GM23338 (cell line): ENCODE results near the gene CRLF3. TPM values are rescaled to one million over a fixed set of nuclear protein-coding genes. Genes with fewer than 3 reads are reported as not detected.

Experiments used
- ATAC-seq: fragments of 200-7000 bp; cut with Tn5 transposase; 3 replicates; pipeline ENCODE4 v1.9.1; 2020
- DNase-seq: peaks from one replicate; pipeline ENCODE4 v3.0.0-alpha.2; 2015; ENCODE audit warnings: low spot score
- H2AFZ ChIP-seq: fragments of 200-600 bp; sonication (generic); 2 replicates; pipeline ENCODE4 v1.8.0; 2016; ENCODE audit warnings: antibody characterized with exemption, mild to moderate bottlenecking, moderate library complexity
- H3F3A ChIP-seq: fragments of 200-600 bp; sonication (generic); replicated peaks from 2 replicates; pipeline ENCODE4 v1.8.0; 2017; ENCODE audit warnings: antibody characterized with exemption, mixed run types, low read depth
- H3K27ac ChIP-seq: fragments of 200-600 bp; sonication (generic); 2 replicates; pipeline ENCODE4 v1.6.1; 2016; ENCODE audit warnings: low read depth
- H3K27me3 ChIP-seq: fragments of 200-600 bp; sonication (generic); 2 replicates; pipeline ENCODE4 v1.8.0; 2016; ENCODE audit warnings: mild to moderate bottlenecking, mixed run types, moderate library complexity; ENCODE audit not compliant: insufficient read depth
- H3K36me3 ChIP-seq: fragments of 200-600 bp; sonication (generic); 2 replicates; pipeline ENCODE4 v1.8.0; 2016; ENCODE audit warnings: mild to moderate bottlenecking; ENCODE audit not compliant: insufficient read depth
- H3K4me1 ChIP-seq: fragments of 200-600 bp; sonication (generic); 2 replicates; pipeline ENCODE4 v1.8.0; 2016; ENCODE audit warnings: mild to moderate bottlenecking, moderate library complexity; ENCODE audit not compliant: insufficient read depth
- H3K4me2 ChIP-seq: fragments of 200-600 bp; sonication (generic); 2 replicates; pipeline ENCODE4 v1.7.1; 2017; ENCODE audit warnings: mixed run types
- H3K4me3 ChIP-seq: fragments of 200-600 bp; sonication (generic); 2 replicates; pipeline ENCODE4 v1.6.1; 2016; ENCODE audit warnings: mixed run types
- H3K79me2 ChIP-seq: fragments of 200-600 bp; sonication (generic); replicated peaks from 2 replicates; pipeline ENCODE4 v1.8.0; 2017; ENCODE audit warnings: mild to moderate bottlenecking; ENCODE audit not compliant: insufficient read depth
- H3K9me2 ChIP-seq: fragments of 200-600 bp; sonication (generic); 2 replicates; pipeline ENCODE4 v1.8.0; 2017; ENCODE audit not compliant: insufficient read depth
- H4K20me1 ChIP-seq: fragments of 200-600 bp; sonication (generic); replicated peaks from 2 replicates; pipeline ENCODE4 v1.8.0; 2017; ENCODE audit warnings: mild to moderate bottlenecking; ENCODE audit not compliant: insufficient read depth
- H3K27ac Mint-ChIP-seq: 2 replicates; pipeline ENCODE4 v1.8.0; 2020; ENCODE audit warnings: inconsistent platforms, mild to moderate bottlenecking, moderate library complexity, mixed read lengths
- H3K27me3 Mint-ChIP-seq: 3 replicates; pipeline ENCODE4 v1.8.0; 2022; ENCODE audit warnings: low read depth, mild to moderate bottlenecking, moderate library complexity, mixed read lengths, inconsistent platforms; ENCODE audit not compliant: insufficient read depth, poor library complexity
- H3K36me3 Mint-ChIP-seq: 3 replicates; pipeline ENCODE4 v1.8.0; 2021; ENCODE audit warnings: low read depth, mild to moderate bottlenecking, inconsistent platforms, moderate library complexity, mixed read lengths
- H3K4me1 Mint-ChIP-seq: 3 replicates; pipeline ENCODE4 v1.8.0; 2020; ENCODE audit warnings: mild to moderate bottlenecking, inconsistent platforms, mixed read lengths
- H3K4me3 Mint-ChIP-seq: 3 replicates; pipeline ENCODE4 v1.8.0; 2021; ENCODE audit warnings: moderate library complexity, mild to moderate bottlenecking, inconsistent platforms, mixed read lengths
- H3K9me3 Mint-ChIP-seq: 3 replicates; pipeline ENCODE4 v1.8.0; 2020; ENCODE audit warnings: moderate library complexity, mild to moderate bottlenecking, inconsistent platforms, mixed read lengths
- EZH2 ChIP-seq: fragments of 200-600 bp; sonication (generic); IDR thresholded peaks from one replicate; pipeline ENCODE4 v1.8.0; 2017; ENCODE audit warnings: antibody characterized with exemption, mild to moderate bottlenecking, low read depth; ENCODE audit not compliant: unreplicated experiment
- EZH2phosphoT487 ChIP-seq: fragments of 200-600 bp; sonication (generic); IDR thresholded peaks from one replicate; pipeline ENCODE4 v1.8.1; 2018; ENCODE audit warnings: antibody characterized with exemption; ENCODE audit not compliant: unreplicated experiment
- JUNB ChIP-seq: IDR thresholded peaks from one replicate; pipeline ENCODE4 v1.6.1; 2016; ENCODE audit warnings: antibody characterized with exemption; ENCODE audit not compliant: unreplicated experiment
- NANOG ChIP-seq: IDR thresholded peaks from 2 replicates; pipeline ENCODE4 v1.6.1; 2016; ENCODE audit warnings: antibody characterized with exemption, borderline replicate concordance
- POLR2AphosphoS5 ChIP-seq: IDR thresholded peaks from 2 replicates; pipeline ENCODE4 v1.6.1; 2016; ENCODE audit warnings: antibody characterized with exemption, low read depth
- ZNF114 ChIP-seq: fragments of 250-450 bp; sonication (Bioruptor Pico); IDR thresholded peaks from 2 replicates; pipeline ENCODE4 v1.5.0; 2020; ENCODE audit warnings: mild to moderate bottlenecking, moderate library complexity
- ZNF331 ChIP-seq: fragments of 250-450 bp; sonication (Bioruptor Pico); IDR thresholded peaks from 2 replicates; pipeline ENCODE4 v1.5.0; 2020; ENCODE audit warnings: low read depth, mild to moderate bottlenecking, moderate library complexity
- polyA plus RNA-seq: library from polyadenylated mRNA; unstranded; fragments of >200 nt; fragmentation: Nextera tagmentation; extraction: Ambion mirVana; gene quantifications from 2 replicates; pipeline ENCODE4 v1.2.1, GENCODE V29; 2016
- total RNA-seq: library from RNA; depleted of rRNA; stranded (reverse); fragments of >200 nt; shearing (Covaris generic); gene quantifications from 2 replicates; pipeline ENCODE4 v1.2.3, GENCODE V29; 2014
- TF ChIP-seq, protein P1 (sequence below): fragments of 250-450 bp; sonication (Bioruptor Pico); IDR thresholded peaks from 2 replicates; pipeline ENCODE4 v1.5.0; 2020; ENCODE audit warnings: mild to moderate bottlenecking, moderate library complexity
- TF ChIP-seq, protein P2 (sequence below): IDR thresholded peaks from 2 replicates; pipeline ENCODE4 v1.6.1; 2016; ENCODE audit warnings: antibody characterized with exemption

CRLF3 gene
- total and polyA plus RNA-seq, 2 experiments from 2014 or later, result 24.2 to 28.6 TPM

DNA sequence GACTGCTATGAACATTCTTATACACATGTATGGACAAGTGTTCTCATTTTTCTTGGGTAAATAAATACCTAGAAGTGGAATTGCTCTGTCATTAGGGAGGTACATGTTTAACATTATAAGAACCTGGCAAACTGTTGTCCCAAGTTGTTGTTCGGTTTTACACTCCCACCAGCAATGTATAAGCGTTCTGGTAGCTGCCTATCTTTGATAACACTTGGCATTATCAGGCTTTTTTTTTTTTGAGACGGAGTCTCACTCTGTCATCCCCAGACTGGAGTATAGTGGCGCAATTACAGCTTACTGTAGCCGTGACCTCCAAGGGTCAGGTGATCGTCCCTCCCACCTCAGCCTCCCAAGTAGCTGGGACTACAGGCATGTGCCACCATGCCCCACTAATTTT is 23.5 kb upstream of the CRLF3 start (continued):
- TF ChIP-seq, protein P1, sequence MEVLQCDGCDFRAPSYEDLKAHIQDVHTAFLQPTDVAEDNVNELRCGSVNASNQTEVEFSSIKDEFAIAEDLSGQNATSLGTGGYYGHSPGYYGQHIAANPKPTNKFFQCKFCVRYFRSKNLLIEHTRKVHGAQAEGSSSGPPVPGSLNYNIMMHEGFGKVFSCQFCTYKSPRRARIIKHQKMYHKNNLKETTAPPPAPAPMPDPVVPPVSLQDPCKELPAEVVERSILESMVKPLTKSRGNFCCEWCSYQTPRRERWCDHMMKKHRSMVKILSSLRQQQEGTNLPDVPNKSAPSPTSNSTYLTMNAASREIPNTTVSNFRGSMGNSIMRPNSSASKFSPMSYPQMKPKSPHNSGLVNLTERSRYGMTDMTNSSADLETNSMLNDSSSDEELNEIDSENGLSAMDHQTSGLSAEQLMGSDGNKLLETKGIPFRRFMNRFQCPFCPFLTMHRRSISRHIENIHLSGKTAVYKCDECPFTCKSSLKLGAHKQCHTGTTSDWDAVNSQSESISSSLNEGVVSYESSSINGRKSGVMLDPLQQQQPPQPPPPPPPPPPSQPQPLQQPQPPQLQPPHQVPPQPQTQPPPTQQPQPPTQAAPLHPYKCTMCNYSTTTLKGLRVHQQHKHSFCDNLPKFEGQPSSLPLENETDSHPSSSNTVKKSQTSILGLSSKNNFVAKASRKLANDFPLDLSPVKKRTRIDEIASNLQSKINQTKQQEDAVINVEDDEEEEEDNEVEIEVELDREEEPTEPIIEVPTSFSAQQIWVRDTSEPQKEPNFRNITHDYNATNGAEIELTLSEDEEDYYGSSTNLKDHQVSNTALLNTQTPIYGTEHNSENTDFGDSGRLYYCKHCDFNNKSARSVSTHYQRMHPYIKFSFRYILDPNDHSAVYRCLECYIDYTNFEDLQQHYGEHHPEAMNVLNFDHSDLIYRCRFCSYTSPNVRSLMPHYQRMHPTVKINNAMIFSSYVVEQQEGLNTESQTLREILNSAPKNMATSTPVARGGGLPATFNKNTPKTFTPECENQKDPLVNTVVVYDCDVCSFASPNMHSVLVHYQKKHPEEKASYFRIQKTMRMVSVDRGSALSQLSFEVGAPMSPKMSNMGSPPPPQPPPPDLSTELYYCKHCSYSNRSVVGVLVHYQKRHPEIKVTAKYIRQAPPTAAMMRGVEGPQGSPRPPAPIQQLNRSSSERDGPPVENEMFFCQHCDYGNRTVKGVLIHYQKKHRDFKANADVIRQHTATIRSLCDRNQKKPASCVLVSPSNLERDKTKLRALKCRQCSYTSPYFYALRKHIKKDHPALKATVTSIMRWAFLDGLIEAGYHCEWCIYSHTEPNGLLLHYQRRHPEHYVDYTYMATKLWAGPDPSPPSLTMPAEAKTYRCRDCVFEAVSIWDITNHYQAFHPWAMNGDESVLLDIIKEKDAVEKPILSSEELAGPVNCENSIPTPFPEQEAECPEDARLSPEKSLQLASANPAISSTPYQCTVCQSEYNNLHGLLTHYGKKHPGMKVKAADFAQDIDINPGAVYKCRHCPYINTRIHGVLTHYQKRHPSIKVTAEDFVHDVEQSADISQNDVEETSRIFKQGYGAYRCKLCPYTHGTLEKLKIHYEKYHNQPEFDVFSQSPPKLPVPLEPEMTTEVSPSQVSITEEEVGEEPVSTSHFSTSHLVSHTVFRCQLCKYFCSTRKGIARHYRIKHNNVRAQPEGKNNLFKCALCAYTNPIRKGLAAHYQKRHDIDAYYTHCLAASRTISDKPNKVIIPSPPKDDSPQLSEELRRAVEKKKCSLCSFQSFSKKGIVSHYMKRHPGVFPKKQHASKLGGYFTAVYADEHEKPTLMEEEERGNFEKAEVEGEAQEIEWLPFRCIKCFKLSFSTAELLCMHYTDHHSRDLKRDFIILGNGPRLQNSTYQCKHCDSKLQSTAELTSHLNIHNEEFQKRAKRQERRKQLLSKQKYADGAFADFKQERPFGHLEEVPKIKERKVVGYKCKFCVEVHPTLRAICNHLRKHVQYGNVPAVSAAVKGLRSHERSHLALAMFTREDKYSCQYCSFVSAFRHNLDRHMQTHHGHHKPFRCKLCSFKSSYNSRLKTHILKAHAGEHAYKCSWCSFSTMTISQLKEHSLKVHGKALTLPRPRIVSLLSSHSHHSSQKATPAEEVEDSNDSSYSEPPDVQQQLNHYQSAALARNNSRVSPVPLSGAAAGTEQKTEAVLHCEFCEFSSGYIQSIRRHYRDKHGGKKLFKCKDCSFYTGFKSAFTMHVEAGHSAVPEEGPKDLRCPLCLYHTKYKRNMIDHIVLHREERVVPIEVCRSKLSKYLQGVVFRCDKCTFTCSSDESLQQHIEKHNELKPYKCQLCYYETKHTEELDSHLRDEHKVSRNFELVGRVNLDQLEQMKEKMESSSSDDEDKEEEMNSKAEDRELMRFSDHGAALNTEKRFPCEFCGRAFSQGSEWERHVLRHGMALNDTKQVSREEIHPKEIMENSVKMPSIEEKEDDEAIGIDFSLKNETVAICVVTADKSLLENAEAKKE (CRISPR knock-in tag), result no peak
- TF ChIP-seq ZNF114 (no peak), NANOG (no peak), EZH2 (no peak), POLR2AphosphoS5 (no peak)

DNA sequence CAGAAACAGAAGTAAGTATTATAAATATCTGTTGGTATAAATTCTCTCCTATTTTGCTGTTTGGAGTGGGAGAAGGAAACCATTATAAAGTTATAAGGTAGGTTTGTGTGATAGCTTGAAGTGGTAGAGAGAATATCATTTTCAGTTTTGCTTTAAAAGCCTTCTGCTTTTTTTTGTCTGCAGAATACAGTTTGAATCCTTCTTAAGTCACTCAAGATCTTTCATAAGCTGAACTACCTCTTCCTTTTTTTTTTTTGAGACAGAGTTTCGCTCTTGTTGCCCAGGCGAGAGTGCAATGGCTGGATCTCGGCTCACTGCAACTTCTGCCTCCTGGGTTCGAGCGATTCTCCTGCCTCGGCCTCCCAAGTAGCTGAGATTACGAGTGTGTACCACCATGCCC is 16.3 kb upstream of the CRLF3 start:
- no peak overlapping the region for H3K4me2 ChIP-seq
- no peak for ATAC-seq
- peaks cover 69% of the 10 kb centered on the region for H3K36me3 Mint-ChIP-seq
- TF ChIP-seq POLR2AphosphoS5 (no peak), NANOG (no peak), EZH2phosphoT487 (no peak), JUNB (no peak), ZNF331 (CRISPR knock-in tag) (no peak)
- TF ChIP-seq, protein P2, sequence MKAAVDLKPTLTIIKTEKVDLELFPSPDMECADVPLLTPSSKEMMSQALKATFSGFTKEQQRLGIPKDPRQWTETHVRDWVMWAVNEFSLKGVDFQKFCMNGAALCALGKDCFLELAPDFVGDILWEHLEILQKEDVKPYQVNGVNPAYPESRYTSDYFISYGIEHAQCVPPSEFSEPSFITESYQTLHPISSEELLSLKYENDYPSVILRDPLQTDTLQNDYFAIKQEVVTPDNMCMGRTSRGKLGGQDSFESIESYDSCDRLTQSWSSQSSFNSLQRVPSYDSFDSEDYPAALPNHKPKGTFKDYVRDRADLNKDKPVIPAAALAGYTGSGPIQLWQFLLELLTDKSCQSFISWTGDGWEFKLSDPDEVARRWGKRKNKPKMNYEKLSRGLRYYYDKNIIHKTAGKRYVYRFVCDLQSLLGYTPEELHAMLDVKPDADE, result no peak
- TF ChIP-seq, protein P1 (CRISPR knock-in tag), result no peak

More for the DNA sequence above, 16.3 kb upstream of the CRLF3 start:
- Histone ChIP-seq H3K27ac (no peak overlapping the region), H3K79me2 (peaks cover 2% of the 10 kb centered on the region; the same call in 1 of the 2 replicates), H3F3A (no peaks in the 10 kb centered on the region), H3K27me3 (no peaks in the 10 kb centered on the region), H2AFZ (no peak overlapping the region), H3K4me1 (no peaks in the 10 kb centered on the region), H3K36me3 (peaks cover 45% of the 10 kb centered on the region), H4K20me1 (peaks cover 16% of the 10 kb centered on the region), H3K9me2 (no peaks in the 10 kb centered on the region), H3K4me3 (no peak overlapping the region)
- DNase-seq, result no peak
- no peak overlapping the region for H3K27ac Mint-ChIP-seq
- H3K27me3 Mint-ChIP-seq, result no peaks in the 10 kb centered on the region
- no peaks in the 10 kb centered on the region for H3K9me3 Mint-ChIP-seq
- H3K4me3 Mint-ChIP-seq, result no peak overlapping the region
- no peaks in the 10 kb centered on the region for H3K4me1 Mint-ChIP-seq
